Measurements from ENCODE around the gene RINT1.

DNA sequence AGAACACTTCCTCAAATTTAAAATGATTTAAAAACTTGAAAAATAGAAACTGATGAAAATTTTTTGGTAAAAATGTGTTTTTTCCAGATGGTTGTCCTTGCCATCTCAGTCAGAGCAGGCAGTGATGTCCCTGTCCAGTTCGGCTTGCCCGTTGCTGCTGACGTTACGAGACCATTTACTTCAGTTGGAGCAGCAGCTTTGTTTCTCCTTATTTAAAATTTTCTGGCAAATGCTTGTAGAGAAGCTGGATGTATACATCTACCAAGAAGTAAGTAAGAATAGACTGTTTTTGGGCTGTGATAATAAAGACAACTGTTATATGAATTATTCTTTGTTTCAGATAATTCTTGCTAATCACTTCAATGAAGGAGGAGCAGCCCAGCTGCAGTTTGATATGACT, 33.2 kb downstream of the RINT1 start:
- TF ChIP-seq MED13 (CRISPR knock-in tag; IDR thresholded peaks at IDR 0.05) (no peak), KDM1A (CRISPR knock-in tag; IDR thresholded peaks at IDR 0.05) (no peak), HNF4A (CRISPR knock-in tag; IDR thresholded peaks at IDR 0.05) (no peak), ZNF749 (CRISPR knock-in tag; IDR thresholded peaks at IDR 0.05; ENCODE audit: borderline replicate concordance) (no peak), MAFK (conservative IDR thresholded peaks at IDR 0.05 in 1 of 2, IDR thresholded peaks at IDR 0.05 in 1 of 2; ENCODE audit: low read length in 2 of 2) (no peak), ZFP1 (CRISPR knock-in tag; IDR thresholded peaks at IDR 0.05) (no peak), REST (IDR thresholded peaks at IDR 0.05; ENCODE audit: borderline replicate concordance in 1 of 2, low read depth in 1 of 2, low read length in 2 of 2) (no peak), POLR2A (IDR thresholded peaks at IDR 0.05; ENCODE audit: insufficient read depth in 1 of 2, low read depth in 2 of 2, low read length in 2 of 2) (no peak), RAD21 (CRISPR knock-in tag; IDR thresholded peaks at IDR 0.05) (no peak), AHR (CRISPR knock-in tag; IDR thresholded peaks at IDR 0.05) (no peak), TCF7 (IDR thresholded peaks at IDR 0.05; ENCODE audit: low read depth) (no peak)
- TF ChIP-seq, protein P1, sequence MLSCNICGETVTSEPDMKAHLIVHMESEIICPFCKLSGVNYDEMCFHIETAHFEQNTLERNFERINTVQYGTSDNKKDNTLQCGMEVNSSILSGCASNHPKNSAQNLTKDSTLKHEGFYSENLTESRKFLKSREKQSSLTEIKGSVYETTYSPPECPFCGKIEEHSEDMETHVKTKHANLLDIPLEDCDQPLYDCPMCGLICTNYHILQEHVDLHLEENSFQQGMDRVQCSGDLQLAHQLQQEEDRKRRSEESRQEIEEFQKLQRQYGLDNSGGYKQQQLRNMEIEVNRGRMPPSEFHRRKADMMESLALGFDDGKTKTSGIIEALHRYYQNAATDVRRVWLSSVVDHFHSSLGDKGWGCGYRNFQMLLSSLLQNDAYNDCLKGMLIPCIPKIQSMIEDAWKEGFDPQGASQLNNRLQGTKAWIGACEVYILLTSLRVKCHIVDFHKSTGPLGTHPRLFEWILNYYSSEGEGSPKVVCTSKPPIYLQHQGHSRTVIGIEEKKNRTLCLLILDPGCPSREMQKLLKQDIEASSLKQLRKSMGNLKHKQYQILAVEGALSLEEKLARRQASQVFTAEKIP (CRISPR knock-in tag; IDR thresholded peaks at IDR 0.05; ENCODE audit: borderline replicate concordance) = no peak
